COLO668 (cell line): ENCODE results near the gene SERPIND1.
A peak's percentile ranks its signal among the peaks of the same experiment; 100 is the strongest.
"Not testable (repeated sequence)": the region's sequence is repeated elsewhere in the genome, so short reads cannot be mapped to it uniquely, and the experiment has no call there.

Experiments used
- DNase-seq: peaks from one replicate; lab custom pipeline; 2025; ENCODE audit not compliant: unreplicated experiment; lab: John Stamatoyannopoulos, UW

The SERPIND1 gene, protein sequence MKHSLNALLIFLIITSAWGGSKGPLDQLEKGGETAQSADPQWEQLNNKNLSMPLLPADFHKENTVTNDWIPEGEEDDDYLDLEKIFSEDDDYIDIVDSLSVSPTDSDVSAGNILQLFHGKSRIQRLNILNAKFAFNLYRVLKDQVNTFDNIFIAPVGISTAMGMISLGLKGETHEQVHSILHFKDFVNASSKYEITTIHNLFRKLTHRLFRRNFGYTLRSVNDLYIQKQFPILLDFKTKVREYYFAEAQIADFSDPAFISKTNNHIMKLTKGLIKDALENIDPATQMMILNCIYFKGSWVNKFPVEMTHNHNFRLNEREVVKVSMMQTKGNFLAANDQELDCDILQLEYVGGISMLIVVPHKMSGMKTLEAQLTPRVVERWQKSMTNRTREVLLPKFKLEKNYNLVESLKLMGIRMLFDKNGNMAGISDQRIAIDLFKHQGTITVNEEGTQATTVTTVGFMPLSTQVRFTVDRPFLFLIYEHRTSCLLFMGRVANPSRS

DNA sequence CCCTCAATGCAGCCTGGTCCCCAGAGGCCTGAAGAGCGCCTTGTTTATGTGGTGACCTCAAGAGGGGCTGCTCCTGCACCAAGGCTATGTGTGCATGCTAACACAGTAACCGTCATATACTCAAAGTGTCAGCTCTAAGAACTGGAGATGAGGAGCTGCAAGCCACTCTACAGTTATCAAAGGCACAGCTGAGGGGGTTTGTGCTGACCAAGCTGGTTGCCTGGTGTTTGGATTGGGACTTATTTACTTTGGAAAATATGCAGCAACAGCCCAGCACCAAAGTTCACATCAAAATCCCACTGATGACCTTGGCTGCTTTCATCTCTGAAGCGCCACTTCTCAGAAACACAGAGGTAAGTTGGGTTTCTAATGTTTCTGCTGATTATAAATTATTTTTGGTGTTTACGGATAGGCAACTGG is at the start of gene SERPIND1:
Gene SERPIND1 (plus strand): TSS at position 321 of the 420 bp plus-strand sequence. CDS start 5,200 bp downstream, outside the sequence.
- DNase-seq: no peak

DNA sequence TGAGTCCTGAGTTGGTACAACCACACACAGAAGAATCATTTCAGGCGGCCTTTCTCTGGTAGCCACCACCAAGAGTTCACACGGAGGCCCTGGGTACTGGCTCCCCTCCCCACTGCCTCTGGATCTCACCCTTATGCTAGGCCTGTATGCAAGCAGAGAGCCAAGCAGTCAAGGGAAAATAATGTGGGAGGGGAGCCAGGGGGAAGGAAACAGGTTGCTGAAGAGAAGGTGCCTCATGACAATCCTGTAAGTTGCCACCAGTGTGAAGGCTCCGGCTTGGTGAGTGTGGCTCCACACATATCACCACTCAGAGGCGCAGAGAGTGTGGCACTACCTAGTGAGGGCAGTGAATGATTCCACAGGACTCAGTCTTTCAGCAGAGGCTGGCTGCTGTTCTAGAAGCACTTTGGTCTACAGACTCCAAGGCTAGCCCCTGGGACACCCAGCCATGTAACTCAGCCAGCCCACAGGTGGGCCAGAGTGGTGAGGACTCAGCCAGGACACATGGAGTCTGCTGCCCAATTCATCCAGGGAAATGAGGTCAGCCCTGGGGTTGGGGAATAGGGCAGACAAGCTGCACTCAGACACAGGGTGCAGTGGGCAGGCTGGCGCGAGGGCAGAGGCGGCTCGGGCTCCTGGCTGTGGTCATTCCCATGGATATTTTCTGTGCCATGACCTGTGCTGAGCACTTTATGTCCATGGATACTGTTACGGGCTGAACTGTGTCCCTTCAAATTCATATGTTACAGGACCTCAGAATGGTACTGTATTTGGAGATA is 49.0 kb upstream of the SERPIND1 start:
- DNase-seq: no peak

DNA sequence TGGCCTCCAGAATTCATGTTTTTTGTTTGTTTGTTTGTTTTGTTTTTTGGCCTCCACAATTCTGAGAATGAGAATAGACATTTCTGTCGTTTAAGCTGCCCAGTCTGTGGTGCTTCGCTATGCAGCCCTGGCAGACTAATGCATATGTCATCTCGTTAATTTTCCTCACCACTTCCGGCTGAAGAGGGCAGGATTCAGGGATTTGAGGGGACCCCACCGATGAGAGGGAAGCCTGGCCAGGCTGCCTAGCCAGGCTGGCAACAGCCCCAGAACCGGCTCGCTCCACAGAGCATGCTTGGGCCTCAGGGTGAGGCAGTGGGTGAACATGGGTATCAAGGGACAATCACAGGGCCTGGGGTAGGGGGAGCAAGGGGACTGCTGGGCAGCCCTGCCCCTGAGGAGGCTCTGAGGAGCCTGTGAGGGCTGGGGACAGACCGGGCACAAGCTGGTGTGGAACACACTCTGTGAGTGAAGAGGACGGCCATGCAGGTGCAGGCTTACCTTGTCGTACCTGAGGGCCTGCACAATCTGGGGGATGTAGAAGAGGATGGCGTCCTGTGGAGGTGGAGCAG is 47.8 kb upstream of the SERPIND1 start:
- DNase-seq: no peak

DNA sequence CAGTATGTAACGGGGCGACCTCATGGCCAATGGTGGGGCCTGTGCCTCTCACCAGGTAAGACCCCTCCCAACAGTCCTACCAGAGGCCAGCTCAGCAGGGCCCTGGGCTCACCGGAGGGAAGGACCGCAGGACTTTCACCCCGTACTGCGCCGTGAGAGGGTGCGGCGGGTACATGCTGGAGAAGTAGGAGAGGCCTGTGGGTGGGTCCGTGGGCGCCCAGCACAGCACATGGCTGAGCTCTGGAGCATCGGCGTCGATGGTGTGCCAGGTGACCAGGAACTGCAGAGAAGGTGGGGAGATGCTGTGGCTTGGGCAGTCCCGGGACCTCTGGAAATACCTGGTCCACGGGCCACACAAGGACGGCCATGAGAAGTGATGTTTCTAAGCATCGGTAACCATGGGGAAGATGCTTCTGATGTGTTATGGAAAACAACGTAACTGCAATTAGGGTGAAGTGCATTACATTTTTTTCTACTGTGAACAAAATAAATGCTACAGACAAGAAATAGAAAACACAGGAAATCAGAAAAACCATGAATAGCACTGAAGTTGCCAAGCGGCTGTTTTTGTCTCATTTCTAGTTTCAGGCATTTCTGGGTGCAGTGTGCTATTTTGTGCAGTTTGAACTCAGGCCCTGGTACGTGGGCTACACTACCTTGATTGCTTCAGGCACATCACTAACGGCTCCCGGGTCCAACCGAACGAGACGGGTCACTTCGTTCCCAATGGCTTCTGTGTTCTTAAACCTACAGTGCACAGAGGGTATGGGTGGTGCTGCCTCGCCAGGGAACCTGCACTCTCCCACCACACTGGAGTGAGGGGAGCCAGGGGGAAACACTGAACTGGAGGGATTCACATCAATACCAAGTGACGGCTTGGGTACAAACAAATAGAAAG is 46.5 kb upstream of the SERPIND1 start:
- no peak for DNase-seq

DNA sequence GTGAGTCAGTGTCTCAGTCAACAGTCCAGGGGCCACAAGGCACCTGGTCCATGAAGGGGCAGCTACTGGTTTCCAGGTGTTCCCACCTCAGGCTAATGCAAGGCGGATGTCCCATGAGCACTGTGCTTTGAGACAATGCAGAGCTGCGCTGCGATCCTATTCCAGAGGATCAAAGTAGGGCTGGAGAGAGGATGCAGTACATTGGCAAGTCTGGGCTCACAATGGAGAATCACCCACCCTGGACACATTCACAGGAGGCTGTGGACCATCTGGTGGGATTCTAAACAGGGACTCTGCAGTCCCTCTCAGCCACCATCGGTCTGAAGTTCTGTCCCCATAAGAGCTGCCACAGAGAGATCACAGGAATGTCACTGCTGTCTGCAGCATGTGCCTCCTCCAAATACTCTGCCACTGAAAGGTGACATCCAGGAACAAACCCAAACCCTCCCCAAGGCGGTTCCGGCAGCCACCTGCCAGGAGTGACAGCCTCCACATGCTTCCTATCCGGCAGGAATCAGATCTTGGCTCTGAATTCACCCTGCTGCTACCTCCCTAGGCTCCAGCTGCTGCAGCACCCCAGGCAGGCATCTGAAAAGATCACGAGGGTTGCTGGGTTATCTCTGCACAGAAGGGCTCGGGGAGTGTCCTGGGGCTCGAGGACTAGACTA is 45.3 kb upstream of the SERPIND1 start:
- no peak for DNase-seq

DNA sequence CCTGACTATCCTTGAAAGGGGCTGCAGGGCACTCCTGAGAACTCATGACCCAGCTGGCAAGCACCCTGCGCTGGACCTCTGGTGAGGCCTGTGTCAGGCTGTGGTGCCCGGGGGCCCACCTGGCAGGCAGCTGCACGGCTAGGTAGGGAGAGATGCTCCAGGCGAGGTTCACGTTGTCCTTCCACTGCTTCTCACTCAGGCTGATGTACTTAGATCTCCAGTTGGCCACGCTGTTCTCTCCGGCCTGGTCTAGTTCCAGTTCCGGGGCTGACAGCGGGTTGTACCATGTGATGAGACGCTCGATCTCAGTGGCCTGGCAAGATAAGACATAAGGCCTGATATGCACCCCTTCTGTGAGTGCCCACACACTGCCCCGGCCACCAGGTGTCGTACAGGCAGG is 44.7 kb upstream of the SERPIND1 start:
- DNase-seq: peak; percentile 77

DNA sequence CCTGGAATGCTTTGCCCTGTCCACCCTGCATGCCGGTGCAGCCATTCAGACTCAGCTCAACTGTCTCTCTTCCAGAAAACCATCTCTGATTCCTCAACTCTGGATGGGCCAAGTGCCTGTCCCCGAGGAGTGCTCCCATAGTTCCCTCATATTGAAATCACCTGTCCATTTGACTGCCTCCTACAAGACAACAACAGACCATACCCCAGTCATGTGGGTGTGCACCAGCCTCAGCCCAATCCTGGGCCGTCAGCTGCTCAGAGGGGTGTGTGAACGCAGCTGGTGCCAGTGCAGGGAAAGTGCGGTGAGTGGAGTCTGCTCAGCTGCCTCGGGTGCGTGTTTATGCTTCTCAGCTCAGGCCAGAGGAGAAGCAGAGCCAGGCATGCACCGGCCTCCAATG is 41.5 kb upstream of the SERPIND1 start:
- DNase-seq: not testable (repeated sequence)

DNA sequence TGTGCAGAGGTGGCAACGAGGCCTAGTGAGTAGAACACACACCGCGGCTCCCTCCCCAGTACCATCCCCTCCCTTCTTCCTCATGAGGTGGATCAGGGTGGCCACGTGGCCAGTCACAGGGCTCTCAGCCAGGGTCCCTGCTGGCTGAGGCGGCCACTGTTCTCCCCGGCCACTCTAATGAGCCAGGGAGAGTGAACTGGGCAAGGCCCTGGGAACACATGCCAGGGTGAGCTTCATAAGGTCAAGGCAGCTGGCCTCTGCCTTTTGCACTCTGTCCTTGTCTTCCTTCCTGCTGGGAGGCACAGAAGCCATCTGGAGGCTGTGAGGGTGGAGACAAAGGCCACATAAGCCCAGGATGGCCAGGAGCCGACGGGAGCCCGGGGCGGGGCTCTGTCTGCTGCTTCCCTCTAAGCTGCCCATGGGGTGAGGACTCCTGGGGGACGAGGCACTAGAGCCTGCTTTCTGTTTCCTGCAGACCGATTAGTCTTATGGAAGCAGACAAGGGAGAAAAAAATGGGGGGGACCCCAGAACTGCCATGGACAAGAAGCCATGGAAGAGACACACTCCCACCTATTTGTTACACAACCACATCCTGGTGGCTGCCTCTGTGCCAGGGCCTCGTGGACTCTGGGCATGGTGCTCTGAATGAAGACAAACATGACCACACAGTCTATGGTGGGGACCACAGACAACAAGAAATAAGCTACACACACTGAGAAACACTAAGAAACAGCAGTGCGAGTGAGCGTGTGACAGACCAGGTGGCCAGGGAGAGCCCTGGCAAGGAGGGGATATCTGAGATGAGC is 38.4 kb upstream of the SERPIND1 start:
- not testable (repeated sequence) for DNase-seq

DNA sequence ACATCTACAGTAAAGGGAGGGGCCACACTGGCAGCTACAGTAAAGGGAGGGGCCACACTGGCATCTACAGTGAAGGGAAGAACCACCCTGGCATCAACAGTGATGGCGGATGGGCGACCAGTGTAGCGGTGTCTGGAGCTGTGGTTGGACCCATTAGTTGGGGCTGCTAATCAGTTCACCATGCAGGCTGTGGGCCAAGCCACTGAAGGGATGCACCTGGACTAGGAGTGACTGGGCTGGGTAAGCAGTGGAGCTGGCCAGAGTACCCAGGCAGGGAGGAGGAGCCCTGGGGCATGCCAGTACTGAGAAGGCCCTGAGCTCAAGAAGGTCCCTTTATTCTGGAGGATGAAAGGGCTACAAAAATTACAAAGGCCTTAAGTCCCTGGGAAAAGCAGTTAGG is 37.0 kb upstream of the SERPIND1 start:
- DNase-seq: not testable (repeated sequence)

DNA sequence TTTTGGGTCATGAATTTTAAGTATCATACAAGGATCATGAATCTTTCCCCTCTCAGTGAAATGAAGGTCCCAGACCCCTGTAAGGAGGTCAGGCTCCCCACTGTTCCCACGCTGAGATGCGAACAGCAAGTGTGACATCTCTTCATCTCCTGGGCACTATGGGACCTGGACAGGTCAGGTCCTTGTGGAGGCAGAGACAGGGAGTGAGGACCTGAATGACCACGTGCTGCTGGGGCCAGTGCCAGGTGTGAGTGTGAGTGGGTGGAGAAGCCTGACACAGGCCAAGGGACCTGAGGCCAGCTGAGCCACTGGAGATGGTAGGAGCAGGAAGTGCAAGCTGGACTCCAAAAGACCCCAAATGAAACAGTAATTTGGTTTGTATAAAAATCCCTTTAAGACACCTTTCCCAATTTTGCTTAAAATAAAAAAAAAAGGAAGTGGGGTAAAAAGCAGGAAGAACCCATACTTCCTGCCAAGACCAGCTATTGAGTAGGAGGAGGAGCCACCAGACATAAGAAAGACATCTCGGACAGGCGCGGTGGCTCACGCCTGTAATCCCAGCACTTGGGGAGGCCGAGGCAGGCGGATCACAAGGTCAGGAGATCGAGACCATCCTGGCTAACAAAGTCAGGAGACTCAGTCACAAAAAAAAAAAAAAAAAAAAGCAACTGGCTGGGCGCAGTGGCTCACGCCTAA is 35.4 kb upstream of the SERPIND1 start:
- DNase-seq: no peak

DNA sequence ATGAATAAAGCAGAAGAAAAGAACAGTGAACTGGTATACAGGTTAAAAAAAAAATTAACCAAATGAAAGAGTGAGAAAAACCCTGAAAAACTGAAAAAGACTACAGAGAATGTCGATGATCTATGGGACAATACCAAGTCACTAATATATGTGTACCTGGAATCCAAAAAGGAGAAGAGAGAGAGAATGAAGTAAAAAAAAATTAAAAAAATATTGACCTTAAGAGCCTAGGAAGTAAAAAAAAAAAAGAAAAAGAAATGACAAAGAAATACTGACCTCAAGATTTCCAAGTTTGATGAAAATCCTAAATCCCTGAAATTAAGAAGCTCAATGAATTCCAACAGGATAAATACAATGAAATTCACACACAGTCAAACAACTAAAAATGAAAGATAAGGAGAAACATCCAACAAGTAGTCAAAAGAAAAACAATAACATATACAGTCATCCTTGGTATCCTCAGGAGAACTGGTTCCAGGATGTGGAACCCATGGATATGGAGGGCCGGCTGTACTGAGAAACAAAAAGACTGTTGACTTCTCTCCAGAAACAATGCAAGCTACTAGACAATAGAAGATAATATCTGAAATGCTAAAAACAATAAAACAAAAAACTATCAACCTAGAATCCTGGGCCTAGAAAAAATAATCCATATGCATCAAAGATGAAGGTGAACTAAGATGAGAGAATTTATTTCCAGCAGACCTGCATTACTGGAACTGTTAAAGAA is 33.5 kb upstream of the SERPIND1 start:
- no peak for DNase-seq

DNA sequence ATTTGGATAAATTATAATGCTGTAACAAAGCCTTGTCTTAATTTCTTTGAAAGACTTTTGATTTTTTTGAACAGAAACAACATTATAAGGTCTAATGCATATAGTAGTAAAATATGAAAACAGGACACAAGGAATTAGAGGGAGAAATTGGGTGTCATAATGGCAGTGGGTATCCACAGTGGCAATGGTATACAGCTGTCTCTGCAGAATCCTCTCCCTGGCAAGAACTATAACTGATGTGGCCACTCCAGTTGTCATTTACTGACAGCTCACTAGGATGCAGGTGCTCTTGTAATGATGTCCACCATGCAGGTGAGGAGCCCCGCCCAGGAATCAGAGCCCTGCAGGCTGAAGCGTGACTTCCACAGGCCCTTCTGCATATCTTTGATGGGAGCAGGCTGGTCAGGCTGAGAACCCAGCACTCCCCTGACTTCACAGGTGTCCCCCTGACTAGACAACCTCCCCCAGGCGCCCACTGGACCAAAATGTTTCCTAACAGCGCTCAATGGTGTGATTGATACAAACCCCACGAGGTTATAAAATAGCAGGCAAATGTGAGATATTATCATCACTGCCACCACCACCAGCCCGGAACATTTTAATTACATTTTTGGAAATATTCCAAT is 32.8 kb upstream of the SERPIND1 start:
- DNase-seq: no peak

DNA sequence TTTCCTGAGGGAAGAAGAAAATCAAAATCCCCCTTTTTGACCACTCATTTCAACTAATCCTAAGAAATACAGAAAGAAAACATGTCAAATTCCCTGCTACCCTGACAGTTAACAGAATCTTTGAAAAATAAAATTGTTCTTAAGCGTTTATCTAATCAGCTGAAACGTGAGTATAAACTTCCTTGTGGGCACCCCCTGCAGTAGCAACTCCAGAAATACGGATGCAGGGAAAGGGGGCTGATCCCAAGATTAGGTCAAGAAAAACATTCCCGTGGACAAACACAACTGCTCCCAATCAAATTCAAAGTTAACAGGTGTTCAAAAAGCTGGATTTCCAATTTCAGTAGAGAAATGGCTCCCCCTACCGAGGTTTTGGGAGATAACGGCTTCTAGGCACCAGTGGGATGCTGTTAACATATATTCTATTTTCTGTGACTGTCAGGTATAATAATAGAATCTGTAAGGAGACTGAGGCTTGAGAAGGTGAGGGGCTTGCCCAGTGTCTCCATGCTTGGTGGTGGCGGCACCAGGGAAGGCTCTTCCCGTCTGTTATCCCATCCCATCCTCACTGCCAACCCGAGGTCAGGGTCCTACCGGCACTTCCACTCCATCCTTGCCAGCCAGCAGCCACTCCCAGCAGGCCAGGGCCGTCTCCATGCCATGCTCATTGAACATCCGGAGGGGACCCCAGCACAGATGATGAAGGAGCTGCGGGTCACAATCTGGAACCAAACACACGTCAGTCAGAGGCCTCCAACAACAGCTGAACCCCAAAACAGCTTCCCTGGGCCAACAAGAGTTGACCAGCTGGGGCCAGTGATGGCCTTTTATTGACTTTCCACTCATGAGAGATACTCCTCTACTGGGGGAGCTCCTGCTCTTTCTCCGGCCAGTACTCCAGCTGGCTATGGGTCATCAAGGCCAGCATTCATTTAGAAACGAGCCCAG is 32.0 kb upstream of the SERPIND1 start:
- DNase-seq: peak; percentile 36

DNA sequence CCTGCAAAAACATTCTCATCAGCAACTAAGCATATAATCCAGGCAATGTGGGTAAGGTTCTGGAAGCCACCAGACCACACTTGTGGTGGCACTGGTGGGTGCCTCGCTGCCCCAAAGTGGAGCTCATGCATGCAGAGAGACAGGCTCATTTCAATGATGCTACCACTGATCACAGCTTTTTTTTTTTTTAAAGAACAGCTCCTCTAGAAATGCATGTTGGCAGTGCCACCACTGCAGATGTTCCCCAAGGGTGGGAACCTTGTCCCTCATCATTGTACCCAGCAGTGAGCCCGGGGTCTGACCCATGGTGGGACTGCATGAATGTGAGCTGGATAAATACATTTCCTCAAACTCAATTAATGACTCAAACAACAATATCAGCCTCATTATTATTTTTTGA is 31.1 kb upstream of the SERPIND1 start:
- DNase-seq: no peak

DNA sequence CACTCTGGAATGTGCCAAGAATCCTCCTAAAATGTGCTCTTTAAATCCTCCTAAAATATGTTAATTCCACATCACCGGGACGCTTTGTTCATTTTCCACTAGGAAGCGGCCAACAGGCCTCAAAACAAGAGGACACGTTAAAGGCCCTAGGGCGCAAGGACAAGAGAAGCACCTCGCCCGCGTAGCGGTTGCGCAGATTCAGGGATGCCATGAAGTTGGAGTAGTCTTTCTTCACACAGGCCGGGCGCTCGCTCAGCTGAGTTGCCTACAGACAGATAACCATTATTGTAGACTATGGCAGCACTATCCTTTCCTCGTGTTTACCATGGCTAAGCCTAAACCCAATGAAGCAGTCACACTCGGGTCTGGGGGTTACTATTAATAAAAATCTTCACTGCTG is 29.5 kb upstream of the SERPIND1 start:
- no peak for DNase-seq

DNA sequence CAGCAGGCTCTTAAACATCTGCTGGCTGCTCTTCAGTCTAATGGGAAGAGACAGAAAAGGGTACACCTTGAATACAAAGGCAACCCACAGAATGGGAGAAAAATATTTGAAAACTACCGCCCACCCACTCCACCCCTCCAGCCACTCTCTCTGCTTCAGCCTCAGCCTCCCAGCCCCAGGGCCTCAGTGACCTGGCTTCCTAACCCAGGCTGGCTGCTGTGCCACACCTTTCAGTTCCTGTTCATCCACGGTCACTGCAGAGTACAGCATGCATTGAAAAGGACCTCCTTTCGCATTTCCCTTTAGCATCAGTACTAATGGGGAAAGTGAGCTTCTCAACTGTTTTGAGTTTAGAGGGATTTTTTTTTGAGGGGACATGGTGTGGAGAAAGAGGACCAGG is 28.8 kb upstream of the SERPIND1 start:
- no peak for DNase-seq
